SK-N-SH (cell line): ENCODE results near the gene TSHZ2.

Experiments used
- CTCF ChIP-seq: fragments of 200-600 bp; sonication (generic); IDR thresholded peaks from 2 replicates; pipeline ENCODE4 v1.6.1; 2017; ENCODE audit warnings: antibody characterized with exemption, mild to moderate bottlenecking, moderate library complexity
- EP300 ChIP-seq, 2 experiments: IDR thresholded peaks; 2 replicates each; pipeline versions ENCODE4 v1.4.0 to v1.6.1; 2012; ENCODE audit warnings: borderline replicate concordance in 1 of 2, low read depth in 1 of 2, low read length in 1 of 2
- FOXM1 ChIP-seq: IDR thresholded peaks from 2 replicates; pipeline ENCODE4 v1.4.0; 2012; ENCODE audit warnings: low read depth, mild to moderate bottlenecking
- NRF1 ChIP-seq: IDR thresholded peaks from 2 replicates; pipeline ENCODE4 v1.6.1; 2012; ENCODE audit warnings: low read depth, mild to moderate bottlenecking, low read length
- RAD21 ChIP-seq: IDR thresholded peaks from 2 replicates; pipeline ENCODE4 v1.6.1; 2012; ENCODE audit warnings: mild to moderate bottlenecking, low read length
- TAF1 ChIP-seq: IDR thresholded peaks from 2 replicates; pipeline ENCODE4 v1.6.1; 2012; ENCODE audit warnings: low read depth, mild to moderate bottlenecking, low read length, moderate library complexity, borderline replicate concordance

- TF ChIP-seq CTCF: no peak
- TF ChIP-seq FOXM1: no peak
- no peak for TF ChIP-seq RAD21
- TF ChIP-seq TAF1: no peak
- no peak for TF ChIP-seq EP300 (IDR thresholded peaks at IDR 0.05; ENCODE audit: borderline replicate concordance in 1 of 2, low read depth in 1 of 2, low read length in 1 of 2)
- no peak for TF ChIP-seq NRF1
These were observed 104.5 kb downstream of the TSHZ2 start for GRCh38 chr20:53076668-53077067.
